ENCODE measurements around the gene TMUB2.
"Not testable (repeated sequence)": the region's sequence is repeated elsewhere in the genome, so short reads cannot be mapped to it uniquely, and the experiment has no call there.

Gene TMUB2

DNA sequence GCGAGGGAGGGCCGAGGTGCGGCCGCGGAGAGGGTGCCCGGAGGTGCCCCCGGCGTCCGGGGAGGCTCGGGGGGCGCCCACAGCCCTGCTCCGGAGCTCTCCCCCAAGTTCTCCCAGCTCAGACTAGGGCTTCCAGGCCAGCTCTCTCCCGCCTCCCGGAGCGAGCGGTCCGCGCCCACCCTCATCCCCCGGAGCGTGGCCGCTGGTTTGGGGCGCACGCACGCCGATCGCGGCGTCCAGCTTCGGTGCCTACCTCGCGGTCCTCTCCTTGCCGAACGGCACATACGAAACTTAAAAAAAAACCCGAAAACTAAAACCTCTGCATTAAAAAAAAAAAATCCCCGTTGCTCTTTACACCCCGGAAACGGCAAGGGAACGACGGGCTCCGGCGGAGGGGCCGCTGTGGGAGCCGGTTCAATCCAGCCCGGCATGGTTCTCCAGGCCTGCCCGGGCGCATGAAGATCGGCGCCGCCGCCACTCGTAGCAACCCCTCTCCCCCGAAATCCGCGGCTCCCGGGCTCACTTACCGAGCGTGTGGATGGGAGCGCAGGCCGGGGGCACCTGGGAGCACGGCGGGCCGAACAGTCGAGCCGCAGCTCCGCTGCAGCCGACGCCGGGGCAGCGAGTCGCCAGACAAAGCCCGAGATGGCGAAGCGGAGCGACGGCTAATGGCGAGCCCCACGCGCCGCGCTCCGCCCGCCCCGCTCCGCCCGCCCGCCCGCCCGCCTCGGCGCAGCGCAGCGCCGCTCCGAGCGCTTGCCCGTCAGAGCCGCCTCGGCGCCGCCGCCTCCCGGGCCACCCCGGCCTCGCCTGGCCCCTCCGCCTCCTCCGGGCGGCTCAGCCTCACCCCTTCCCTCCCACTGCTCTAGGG lies 33.7 kb downstream of the TMUB2 start:
- peak; percentile 58 for DNase-seq

DNA sequence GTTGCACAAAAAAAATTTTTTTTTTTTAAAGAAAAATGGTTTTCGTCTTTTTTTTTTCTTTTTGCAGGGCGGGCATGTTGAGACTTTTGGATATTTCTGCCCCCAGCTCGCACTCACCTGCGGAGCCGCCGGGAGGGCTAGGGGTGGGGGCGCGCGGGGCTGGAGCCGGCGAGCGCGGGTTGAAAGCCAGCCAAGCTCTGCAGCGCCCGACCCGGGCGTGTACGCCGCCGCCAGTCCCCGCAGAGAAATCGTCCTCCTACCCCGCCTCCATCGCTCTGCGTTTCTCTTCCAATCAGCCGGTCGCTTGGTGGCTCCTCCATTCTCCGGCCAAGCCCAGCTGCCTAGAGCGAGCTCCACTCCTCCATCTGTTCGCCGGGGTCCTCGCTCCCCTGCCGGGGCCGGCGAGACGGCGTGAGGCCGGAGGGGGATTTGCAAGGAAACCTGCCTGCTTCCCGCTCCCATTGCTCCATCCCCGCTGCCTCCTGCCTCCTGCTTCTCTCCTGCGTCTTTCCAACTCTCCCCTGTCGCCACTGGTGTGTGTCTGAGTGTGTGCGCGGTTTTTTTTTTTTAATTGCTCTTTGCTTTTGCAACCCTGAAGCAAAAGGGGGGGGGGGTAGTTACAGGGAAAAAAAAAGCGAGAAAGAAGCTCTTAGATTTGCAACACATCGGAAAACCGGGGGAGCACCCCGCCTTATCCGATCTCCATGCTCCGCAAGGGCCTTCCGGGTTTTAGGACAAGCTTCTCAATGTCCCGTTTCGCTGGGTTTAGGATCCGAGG lies 34.5 kb downstream of the TMUB2 start:
- peak; percentile 67 for DNase-seq

DNA sequence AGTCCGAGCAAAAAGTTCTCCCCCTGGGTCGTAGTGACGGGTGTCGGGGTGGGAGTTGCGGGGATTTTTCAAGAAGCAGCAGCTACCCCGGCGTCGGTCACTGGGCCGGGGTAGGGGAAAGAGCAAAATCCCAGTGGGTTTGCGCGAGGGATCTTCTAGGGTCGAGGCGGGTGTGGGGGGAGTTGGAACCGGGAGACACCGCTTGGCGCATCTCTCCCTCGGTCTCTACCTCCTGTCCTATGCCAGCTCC lies 35.0 kb downstream of the TMUB2 start:
- no peak for DNase-seq

- peak; percentile 62 for DNase-seq
Measured at GRCh38 chr17:44222112-44222869, 35.5 kb downstream of the TMUB2 start.

GRCh38 chr17:44223541-44224071 lies 36.8 kb downstream of the TMUB2 start:
- DNase-seq = no peak

GRCh38 chr17:44229090-44229489 lies 42.3 kb downstream of the TMUB2 start:
- no peak for DNase-seq

DNA sequence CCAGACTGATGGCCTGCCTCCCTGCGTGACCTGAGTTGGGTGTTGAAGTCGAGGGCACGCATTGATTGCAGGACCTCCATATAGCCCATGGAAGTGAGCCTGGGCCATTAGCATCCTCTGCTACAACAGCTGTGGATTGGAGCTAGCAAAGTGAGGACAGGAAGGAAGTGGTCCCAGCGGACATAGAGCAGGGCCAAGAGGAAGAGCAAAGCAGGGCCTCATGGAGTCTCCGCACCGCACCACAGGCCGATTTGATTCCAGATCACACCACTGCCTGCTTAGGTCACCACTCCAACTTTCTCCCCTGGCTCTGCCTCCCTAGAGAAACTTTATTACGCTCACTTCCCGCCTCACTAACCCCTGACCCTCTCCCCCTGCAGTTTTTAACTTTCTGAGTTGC lies 43.4 kb downstream of the TMUB2 start:
- no peak for DNase-seq

- no peak for DNase-seq
Measured at GRCh38 chr17:44232061-44232460, 45.3 kb downstream of the TMUB2 start.

DNA sequence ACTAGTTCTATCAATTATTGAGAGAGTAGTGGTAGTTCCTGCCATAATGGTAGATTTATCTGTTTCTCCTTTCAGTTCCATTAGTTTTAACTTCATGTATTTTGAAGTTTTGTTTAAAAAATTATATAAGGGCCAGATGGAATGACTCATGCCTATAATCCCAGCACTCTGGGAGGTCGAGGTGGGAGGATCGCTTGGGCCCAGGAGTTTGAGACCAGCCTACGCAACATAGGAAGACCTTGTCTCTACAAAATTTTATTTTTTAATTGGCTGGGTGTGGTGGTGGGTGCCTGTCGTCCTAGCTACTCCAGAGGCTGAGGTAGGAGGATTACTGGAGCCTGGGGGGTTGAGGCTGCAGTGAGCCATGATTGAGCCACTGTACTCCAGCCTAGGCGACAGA lies 46.8 kb downstream of the TMUB2 start:
- no peak for DNase-seq

DNA sequence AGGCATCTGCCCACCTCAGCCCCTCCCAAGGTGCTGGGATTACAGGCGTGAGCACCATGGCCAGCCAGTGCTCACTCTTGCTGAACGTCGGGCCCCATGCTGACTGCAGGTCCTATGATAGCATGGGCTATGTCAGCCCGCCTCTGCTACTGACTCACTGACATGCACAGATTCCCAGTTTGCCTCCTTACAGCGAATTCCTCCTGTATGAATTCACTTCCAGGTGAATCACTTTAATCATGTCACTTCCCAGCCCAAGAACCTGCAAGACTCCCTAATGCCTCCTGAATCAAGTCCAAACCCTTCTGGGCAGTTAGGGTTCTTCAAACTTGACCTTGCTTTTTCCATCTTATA lies 48.8 kb downstream of the TMUB2 start:
- DNase-seq = no peak

GRCh38 chr17:44236444-44236991 lies 49.7 kb downstream of the TMUB2 start:
- no peak for DNase-seq

- DNase-seq = not testable (repeated sequence)
Measured at GRCh38 chr17:44237886-44238285, 51.1 kb downstream of the TMUB2 start.

DNA sequence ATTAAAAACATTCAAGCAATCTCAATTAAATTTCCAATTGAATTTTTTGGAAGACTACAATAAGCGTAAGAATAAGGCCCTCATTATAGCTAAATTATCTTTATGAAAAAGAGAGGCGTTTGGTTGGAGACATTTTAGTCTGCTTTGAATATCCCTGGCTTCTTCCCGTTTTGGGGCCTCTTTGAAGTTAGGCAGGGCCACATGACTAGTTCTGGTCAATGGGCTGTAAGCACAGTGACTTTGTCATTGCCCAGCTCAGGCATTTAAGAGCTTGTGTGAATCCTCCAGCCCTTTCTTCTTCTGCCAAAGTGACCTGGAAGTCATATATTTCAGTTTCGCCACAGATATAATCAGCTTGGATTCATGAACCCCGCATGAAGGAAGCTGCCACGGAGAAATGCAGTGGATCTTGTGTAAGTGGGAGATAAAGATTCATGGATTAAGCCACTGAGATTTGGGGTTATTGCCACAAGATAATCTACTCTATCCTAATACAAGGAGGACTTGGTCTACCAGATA lies 54.4 kb downstream of the TMUB2 start:
- no peak for DNase-seq

Measured in CD4-positive, alpha-beta T cell treated with Interleukin-12 subunit alpha and Interleukin-12 subunit beta, for 1 hour (primary cell).